ENCODE results near the gene TFF3.

DNA sequence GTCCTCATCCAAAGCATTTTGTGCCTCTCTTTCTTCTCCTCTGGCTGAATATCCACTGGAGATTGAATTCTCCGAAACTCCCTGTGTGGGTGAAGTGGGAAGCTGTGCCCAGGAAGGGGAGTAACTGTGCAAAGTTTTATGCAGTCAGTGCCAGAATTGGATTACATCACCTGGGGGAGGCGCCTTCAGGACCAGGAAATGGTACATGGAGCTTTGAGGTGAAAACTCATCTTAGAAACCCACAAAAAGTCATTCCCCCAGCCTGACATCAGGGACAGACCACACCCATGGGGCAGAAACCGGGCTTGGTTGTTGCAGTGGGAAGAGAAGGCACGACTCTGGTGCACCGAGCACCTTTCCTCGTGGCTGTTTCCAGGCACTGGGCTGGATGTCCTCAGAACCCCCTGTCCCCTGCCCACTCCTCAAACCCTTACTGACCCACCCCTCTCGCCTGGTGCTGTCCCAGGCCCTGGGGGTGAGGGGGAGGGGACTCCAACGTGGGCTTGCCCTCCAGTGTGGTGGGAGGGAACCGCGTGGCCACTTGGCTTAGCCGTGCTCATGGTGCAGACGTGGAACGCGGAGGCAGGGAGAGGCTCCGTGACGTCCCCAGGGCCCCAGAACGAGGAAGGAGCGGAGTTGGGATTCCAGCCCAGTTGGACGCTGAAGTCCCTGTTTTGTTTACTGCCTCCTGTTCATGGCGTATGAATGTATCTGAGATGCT, 15.7 kb downstream of the TFF3 start:
- TF ChIP-seq ZBTB8A (tag by site-specific recombination; IDR thresholded peaks at IDR 0.05) (no peak), ZNF514 (tag by site-specific recombination; IDR thresholded peaks at IDR 0.05) (no peak), ZNF324 (tag by site-specific recombination; IDR thresholded peaks at IDR 0.05) (no peak), ZSCAN4 (tag by site-specific recombination; IDR thresholded peaks at IDR 0.05) (no peak), OSR2 (tag by site-specific recombination; IDR thresholded peaks at IDR 0.05) (no peak), CTCF (tag by site-specific recombination; IDR thresholded peaks at IDR 0.05) (no peak)
